ENCODE results near the gene IL6R.
A peak's percentile ranks its signal among the peaks of the same experiment; 100 is the strongest.
"Not testable (repeated sequence)": the region's sequence is repeated elsewhere in the genome, so short reads cannot be mapped to it uniquely, and the experiment has no call there.

Gene IL6R

DNA sequence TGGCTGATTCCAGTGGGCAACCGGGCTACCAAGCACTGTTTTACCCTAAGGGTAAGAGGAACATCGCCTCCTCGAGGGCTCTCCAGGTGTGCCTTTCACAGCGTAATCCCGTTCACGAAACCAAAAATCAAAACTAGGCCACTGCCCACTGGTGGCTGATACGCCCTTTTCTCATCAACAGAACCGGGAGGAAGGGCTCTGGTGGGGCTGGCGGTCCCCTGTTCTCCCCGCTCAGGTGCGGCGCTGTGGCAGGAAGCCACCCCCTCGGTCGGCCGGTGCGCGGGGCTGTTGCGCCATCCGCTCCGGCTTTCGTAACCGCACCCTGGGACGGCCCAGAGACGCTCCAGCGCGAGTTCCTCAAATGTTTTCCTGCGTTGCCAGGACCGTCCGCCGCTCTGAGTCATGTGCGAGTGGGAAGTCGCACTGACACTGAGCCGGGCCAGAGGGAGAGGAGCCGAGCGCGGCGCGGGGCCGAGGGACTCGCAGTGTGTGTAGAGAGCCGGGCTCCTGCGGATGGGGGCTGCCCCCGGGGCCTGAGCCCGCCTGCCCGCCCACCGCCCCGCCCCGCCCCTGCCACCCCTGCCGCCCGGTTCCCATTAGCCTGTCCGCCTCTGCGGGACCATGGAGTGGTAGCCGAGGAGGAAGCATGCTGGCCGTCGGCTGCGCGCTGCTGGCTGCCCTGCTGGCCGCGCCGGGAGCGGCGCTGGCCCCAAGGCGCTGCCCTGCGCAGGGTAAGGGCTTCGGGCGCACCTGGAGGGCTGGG, at the start of gene IL6R:
Gene IL6R (plus strand): TSS at position 360 of the 763 bp plus-strand sequence. CDS start 287 bp downstream, at position 647.
- peak; percentile 67 for DNase-seq (ENCODE audit: low spot score)
- peak within 1 kb of the TSS; percentile 88 for H3K4me3 Mint-ChIP-seq
- no peaks in the 10 kb centered on the region for H3K9me3 Mint-ChIP-seq
- no peaks in the 10 kb centered on the region for H3K36me3 Mint-ChIP-seq (ENCODE audit: low read depth)
- H3K27me3 Mint-ChIP-seq (ENCODE audit: low read depth), result no peaks in the 10 kb centered on the region
- H3K27ac Mint-ChIP-seq, result peak within 1 kb of the TSS; percentile 59
- H3K4me1 Mint-ChIP-seq (ENCODE audit: low read depth), result peaks cover 69% of the 10 kb centered on the region

DNA sequence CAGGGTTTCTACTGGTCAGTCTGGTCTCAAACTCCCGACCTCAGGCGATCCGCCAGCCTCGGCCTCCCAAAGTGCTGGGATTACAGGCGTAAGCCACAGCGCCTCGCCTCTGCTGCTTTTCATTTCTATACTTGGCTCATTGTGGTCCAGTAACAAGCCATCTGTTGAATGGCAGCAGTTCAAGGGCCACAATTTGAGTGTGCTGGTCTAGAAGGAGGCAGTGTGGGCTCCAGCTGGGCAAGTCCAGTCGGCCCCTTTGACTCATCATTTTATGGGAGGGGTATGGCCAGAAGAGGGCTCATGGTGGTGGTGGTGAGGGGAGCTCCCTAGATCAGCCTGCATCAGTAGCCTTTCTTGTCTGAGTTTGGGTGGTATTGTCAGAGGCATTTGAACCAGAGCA, 46.6 kb upstream of the IL6R start:
- DNase-seq (ENCODE audit: low spot score), result no peak
- Mint-ChIP-seq H3K9me3 (peaks cover 10% of the 10 kb centered on the region), H3K36me3 (ENCODE audit: low read depth) (no peaks in the 10 kb centered on the region), H3K4me3 (no peak overlapping the region), H3K4me1 (ENCODE audit: low read depth) (peaks cover 9% of the 10 kb centered on the region), H3K27ac (no peak overlapping the region), H3K27me3 (ENCODE audit: low read depth) (peaks cover 2% of the 10 kb centered on the region)

DNA sequence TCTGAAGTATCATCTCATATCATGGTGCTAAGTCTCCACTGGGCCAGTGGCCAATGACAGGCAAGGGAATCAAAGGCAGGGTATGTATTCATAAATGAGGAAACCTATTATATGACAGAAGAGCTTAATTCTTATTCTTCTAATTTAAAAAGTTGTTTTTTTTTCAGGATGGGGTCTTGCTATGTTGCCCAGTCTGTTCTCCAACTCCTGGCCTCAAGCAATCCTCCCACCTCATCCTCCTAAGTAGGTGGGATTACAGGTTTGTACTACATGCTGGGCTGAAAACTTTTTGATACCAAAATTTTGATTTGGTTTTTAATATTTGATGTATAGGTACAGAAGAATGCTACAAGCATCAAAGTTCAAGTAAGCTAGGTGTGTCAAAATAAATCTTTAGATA, 44.9 kb upstream of the IL6R start:
- no peaks in the 10 kb centered on the region for H3K36me3 Mint-ChIP-seq (ENCODE audit: low read depth)

DNA sequence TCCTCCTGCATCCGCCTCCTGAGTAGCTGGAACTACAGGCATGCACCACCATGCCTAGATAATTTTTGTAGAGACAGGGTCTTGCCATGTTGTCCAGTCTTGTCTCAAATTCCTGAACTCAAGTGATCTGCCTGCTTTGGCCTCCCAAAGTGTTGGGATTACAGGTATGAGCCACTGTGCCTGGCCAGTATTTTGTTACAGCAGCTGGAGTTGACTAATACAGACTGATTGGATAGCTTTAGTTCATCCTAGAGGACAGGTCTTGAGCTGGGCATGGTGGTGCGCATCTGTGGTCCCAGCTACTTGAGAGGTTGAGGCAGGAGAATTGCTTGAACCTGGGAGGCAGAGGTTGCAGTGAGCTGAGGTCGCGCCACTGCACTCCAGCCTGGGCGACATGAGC, 44.3 kb upstream of the IL6R start:
- H3K27ac Mint-ChIP-seq; H3K4me3 Mint-ChIP-seq; H3K4me1 Mint-ChIP-seq (ENCODE audit: low read depth); H3K36me3 Mint-ChIP-seq (ENCODE audit: low read depth); H3K27me3 Mint-ChIP-seq (ENCODE audit: low read depth); DNase-seq (ENCODE audit: low spot score): not testable (repeated sequence)
- peaks cover 10% of the 10 kb centered on the region for H3K9me3 Mint-ChIP-seq

More for the DNA sequence above, 44.9 kb upstream of the IL6R start:
- Mint-ChIP-seq H3K4me1 (ENCODE audit: low read depth) (no peaks in the 10 kb centered on the region), H3K4me3 (no peak overlapping the region), H3K27me3 (ENCODE audit: low read depth) (peaks cover 2% of the 10 kb centered on the region), H3K9me3 (peaks cover 10% of the 10 kb centered on the region), H3K27ac (no peak overlapping the region)
- no peak for DNase-seq (ENCODE audit: low spot score)

GRCh38 chr1:154361357-154361756, 43.8 kb upstream of the IL6R start:
- peaks cover 10% of the 10 kb centered on the region for H3K9me3 Mint-ChIP-seq
- no peaks in the 10 kb centered on the region for H3K4me1 Mint-ChIP-seq (ENCODE audit: low read depth)
- H3K36me3 Mint-ChIP-seq (ENCODE audit: low read depth), result no peaks in the 10 kb centered on the region
- H3K27ac Mint-ChIP-seq, result no peak overlapping the region
- no peak for DNase-seq (ENCODE audit: low spot score)
- H3K27me3 Mint-ChIP-seq (ENCODE audit: low read depth), result peaks cover 2% of the 10 kb centered on the region
- H3K4me3 Mint-ChIP-seq, result no peak overlapping the region

DNA sequence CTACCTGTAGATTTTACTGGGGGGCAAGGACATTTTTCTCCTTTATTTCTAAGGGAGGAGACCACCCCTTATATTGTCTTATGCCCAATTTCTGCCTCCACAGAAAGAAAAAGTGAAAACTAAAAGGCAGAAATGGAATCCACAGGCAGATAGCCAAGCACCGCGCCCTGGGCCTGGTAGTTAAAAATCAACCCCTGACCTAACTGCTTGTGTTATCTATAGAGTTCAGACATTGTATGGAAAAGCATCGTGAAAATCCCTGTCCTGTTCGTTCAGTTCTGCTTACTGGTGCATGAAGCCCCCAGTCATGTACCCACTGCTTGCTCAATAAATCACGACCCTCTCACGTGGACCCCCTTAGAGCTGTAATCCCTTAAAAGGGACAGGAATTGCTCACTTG, 33.7 kb upstream of the IL6R start:
- Mint-ChIP-seq H3K27me3 (ENCODE audit: low read depth) (no peaks in the 10 kb centered on the region), H3K9me3 (no peaks in the 10 kb centered on the region), H3K4me1 (ENCODE audit: low read depth) (peaks cover 7% of the 10 kb centered on the region), H3K4me3 (no peak overlapping the region), H3K36me3 (ENCODE audit: low read depth) (no peaks in the 10 kb centered on the region), H3K27ac (no peak overlapping the region)
- DNase-seq (ENCODE audit: low spot score), result no peak

- not testable (repeated sequence) for H3K27me3 Mint-ChIP-seq (ENCODE audit: low read depth); H3K4me3 Mint-ChIP-seq; H3K4me1 Mint-ChIP-seq (ENCODE audit: low read depth); H3K36me3 Mint-ChIP-seq (ENCODE audit: low read depth); H3K9me3 Mint-ChIP-seq
- H3K27ac Mint-ChIP-seq, result peak overlapping the region; percentile 10
- DNase-seq (ENCODE audit: low spot score), result peak; percentile 10
These were observed 31.3 kb upstream of the IL6R start for GRCh38 chr1:154373777-154374357.

DNA sequence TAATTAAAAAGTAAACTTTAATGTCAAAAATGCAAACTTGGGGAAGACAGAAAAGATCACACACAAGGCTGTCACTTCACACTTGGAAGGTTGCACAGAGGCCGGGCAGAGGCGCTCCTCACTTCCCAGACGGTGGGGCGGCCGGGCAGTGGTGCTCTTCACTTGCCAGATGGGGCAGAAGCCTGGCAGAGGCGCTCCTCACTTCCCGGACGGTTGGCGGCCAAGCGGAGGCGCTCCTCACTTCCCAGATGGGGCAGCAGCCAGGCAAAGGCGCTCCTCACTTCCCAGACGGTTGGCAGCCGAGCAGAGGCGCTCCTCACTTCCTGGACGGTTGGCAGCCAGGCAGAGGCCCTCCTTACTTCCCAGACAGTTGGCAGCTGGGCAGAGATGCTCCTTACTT, 25.8 kb upstream of the IL6R start:
- H3K9me3 Mint-ChIP-seq, result no peaks in the 10 kb centered on the region
- no peaks in the 10 kb centered on the region for H3K27me3 Mint-ChIP-seq (ENCODE audit: low read depth)
- H3K36me3 Mint-ChIP-seq (ENCODE audit: low read depth), result no peaks in the 10 kb centered on the region
- peaks cover 2% of the 10 kb centered on the region for H3K4me1 Mint-ChIP-seq (ENCODE audit: low read depth)
- DNase-seq (ENCODE audit: low spot score), result no peak
- H3K27ac Mint-ChIP-seq, result no peak overlapping the region
- H3K4me3 Mint-ChIP-seq, result no peak overlapping the region

GRCh38 chr1:154384650-154385489, 20.3 kb upstream of the IL6R start:
- Mint-ChIP-seq H3K9me3 (peaks cover 4% of the 10 kb centered on the region), H3K27ac (peak overlapping the region; percentile 93), H3K36me3 (ENCODE audit: low read depth) (peaks cover 2% of the 10 kb centered on the region), H3K27me3 (ENCODE audit: low read depth) (no peaks in the 10 kb centered on the region), H3K4me3 (peak overlapping the region; percentile 74), H3K4me1 (ENCODE audit: low read depth) (peaks cover 23% of the 10 kb centered on the region)
- no peak for DNase-seq (ENCODE audit: low spot score)

DNA sequence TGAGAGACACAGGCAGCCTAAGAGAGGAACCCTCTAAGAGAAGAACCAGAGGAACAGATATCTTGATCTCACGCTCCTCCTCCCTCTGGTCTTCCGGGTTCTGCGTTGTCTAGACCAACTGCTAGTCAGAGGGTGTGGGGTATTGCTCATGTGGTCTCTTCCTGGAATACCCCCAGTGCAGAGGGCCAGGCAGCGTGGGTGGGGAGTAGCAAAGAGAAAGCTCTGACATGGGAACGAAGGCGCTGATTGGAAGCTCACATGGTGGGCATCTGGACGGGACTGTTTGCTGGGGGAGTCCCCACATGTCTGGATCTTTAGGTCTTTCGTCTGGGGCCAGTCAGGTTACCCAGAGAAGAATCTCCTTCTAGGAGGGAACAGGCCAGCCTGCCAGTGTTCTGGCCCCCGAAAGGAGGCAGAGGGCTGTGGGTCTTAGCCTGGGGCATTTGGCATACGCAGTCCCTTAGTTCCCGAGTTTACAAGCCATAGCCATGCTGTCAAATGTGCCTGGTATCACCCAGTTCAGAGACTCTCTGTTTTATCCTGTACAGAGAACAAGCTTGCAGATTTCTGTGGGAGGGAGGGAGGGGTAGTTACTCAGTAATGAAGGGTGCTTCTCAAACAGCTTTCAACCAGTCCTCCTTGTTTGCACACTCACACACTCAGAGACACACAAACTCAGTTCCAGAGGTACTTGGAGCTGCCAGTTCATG, 18.3 kb upstream of the IL6R start:
- Mint-ChIP-seq H3K4me3 (peak overlapping the region; percentile 74), H3K27me3 (ENCODE audit: low read depth) (no peaks in the 10 kb centered on the region), H3K4me1 (ENCODE audit: low read depth) (peaks cover 23% of the 10 kb centered on the region), H3K27ac (peak overlapping the region; percentile 93), H3K36me3 (ENCODE audit: low read depth) (peaks cover 2% of the 10 kb centered on the region), H3K9me3 (peaks cover 4% of the 10 kb centered on the region)
- DNase-seq (ENCODE audit: low spot score), result peak; percentile 77

DNA sequence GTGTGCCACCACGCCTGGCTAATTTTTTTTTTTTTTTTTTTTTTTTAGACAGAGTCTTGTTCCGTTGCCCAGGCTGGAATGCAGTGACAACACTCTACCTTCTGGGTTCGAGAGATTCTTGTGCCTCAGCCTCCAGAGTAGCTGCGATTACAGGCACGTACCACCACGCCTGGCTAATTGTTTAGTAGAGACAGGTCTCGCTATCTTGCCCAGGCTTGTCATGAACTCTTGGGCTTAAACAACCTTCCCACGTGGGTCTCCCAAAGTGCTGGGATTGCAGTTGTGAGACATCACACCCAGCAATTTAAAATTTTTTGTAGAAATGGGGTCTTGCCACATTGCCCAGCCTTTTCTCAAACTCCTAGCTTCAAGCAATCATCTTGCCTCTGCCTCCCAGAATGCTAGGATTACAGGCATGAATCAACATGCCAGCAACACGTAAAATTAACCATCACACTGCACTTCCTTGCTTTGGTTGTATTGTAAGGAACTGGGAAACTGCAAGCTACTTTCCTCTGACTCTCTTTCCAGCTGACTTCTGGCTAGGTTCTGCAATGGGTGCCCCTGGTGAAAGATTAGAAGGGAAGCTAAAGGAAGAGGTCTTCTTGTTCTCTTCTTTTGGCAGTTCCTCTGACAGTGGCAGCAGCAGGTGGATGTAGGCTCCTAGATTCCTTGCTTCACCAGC, 13.9 kb upstream of the IL6R start:
- Mint-ChIP-seq H3K4me3 (no peak overlapping the region), H3K9me3 (peaks cover 3% of the 10 kb centered on the region), H3K27me3 (ENCODE audit: low read depth) (peaks cover 2% of the 10 kb centered on the region), H3K27ac (no peak overlapping the region), H3K36me3 (ENCODE audit: low read depth) (no peaks in the 10 kb centered on the region), H3K4me1 (ENCODE audit: low read depth) (peaks cover 11% of the 10 kb centered on the region)
- DNase-seq (ENCODE audit: low spot score), result no peak

DNA sequence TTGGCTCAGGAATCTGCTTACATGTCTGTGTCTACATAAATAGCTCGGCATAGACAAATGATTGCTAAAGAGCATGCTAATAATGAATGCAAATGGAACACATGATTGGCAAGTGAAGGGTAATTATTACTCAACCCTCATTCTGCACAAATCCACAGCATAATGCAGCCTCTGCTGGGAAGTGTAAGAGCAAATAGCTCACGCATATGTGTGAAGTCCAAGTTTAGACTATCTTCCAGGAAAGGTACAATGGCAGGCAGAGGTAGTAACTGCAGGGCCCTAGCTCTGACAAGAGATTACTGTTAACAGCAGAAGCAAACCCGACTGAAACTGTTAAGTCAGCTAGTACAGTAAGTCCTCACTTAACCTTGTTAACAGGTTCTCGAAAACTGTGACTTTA, 7.0 kb upstream of the IL6R start:
- Mint-ChIP-seq H3K4me1 (ENCODE audit: low read depth) (peaks cover 14% of the 10 kb centered on the region), H3K27ac (no peak overlapping the region), H3K9me3 (peaks cover 4% of the 10 kb centered on the region), H3K36me3 (ENCODE audit: low read depth) (no peaks in the 10 kb centered on the region), H3K4me3 (no peak overlapping the region), H3K27me3 (ENCODE audit: low read depth) (peaks cover 2% of the 10 kb centered on the region)
- DNase-seq (ENCODE audit: low spot score), result no peak

DNA sequence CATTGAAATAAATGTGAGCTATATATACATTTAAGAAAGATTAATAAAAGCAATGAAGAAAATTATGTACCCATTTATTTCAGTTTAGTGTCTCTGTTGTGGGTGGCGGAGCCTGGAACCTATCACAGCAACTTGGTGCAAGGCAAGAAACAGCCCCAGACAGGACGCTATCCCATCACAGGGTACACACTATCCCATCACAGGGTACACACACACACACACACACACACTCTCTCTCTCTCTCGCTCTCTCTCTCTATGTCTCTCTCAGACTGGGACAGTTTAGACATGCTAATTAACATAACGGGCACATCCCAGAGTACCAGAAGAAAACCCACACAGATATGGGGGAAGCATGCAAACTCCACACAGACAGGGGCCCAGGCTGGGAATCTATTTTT, 6.5 kb upstream of the IL6R start:
- Mint-ChIP-seq H3K4me3 (no peak overlapping the region), H3K36me3 (ENCODE audit: low read depth) (no peaks in the 10 kb centered on the region), H3K27me3 (ENCODE audit: low read depth) (peaks cover 2% of the 10 kb centered on the region), H3K27ac (no peak overlapping the region), H3K4me1 (ENCODE audit: low read depth) (peaks cover 19% of the 10 kb centered on the region), H3K9me3 (peaks cover 4% of the 10 kb centered on the region)
- DNase-seq (ENCODE audit: low spot score), result no peak

Data from T-helper 2 cell treated with Interferon-gamma antibody and Interleukin-4, amounts not matched to agents 5 μg/mL and 100 μg/mL, for 36 hours (primary cell).